Epithelial cell of proximal tubule (primary cell): Measurements from ENCODE around the gene KLB. TPM values are rescaled to one million over a fixed set of nuclear protein-coding genes. Genes with fewer than 3 reads are reported as not detected.
"Not testable (repeated sequence)": the region's sequence is repeated elsewhere in the genome, so short reads cannot be mapped to it uniquely, and the experiment has no call there.

Source experiments
- DNase-seq: peaks from one replicate; pipeline ENCODE4 v3.0.0-alpha.2; 2011; ENCODE audit warnings: low read depth
- H3K4me3 ChIP-seq: 2 replicates; pipeline ENCODE4 v1.5.1; 2011; ENCODE audit warnings: low read depth, mild to moderate bottlenecking, low read length
- total RNA-seq: library from RNA; depleted of rRNA; stranded (reverse); fragments of >200 nt; gene quantifications from 2 replicates; pipeline ENCODE4 v1.2.3, GENCODE V29; 2015
- TF ChIP-seq, protein P1 (sequence below): conservative IDR thresholded peaks from 2 replicates; pipeline ENCODE4 v1.5.1; 2012; ENCODE audit warnings: low read depth, mild to moderate bottlenecking, low read length

The KLB gene
- total RNA-seq, 1 donor from 2014 or later, result not detected

DNA sequence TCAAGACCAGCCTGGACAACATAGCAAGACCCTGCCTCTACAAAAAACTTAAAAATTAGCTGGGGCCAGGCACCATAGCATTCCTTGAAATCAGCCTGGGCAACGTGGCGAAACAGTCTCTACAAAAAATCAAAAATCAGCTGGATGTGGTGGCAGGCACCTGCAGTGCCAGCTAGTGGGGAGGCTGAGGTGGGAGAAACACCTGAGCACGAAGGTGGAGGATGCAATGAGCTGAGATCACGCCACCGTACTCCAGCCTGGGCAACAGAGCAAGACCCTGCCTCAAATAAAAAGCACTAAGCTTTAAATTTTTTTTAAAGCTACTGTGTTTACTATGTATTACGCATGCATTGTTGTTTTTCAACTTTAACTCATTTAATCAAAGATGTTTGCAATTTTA is 48.8 kb downstream of the KLB start:
- no peak for DNase-seq
- no peak overlapping the region for H3K4me3 ChIP-seq
- TF ChIP-seq, protein P1, sequence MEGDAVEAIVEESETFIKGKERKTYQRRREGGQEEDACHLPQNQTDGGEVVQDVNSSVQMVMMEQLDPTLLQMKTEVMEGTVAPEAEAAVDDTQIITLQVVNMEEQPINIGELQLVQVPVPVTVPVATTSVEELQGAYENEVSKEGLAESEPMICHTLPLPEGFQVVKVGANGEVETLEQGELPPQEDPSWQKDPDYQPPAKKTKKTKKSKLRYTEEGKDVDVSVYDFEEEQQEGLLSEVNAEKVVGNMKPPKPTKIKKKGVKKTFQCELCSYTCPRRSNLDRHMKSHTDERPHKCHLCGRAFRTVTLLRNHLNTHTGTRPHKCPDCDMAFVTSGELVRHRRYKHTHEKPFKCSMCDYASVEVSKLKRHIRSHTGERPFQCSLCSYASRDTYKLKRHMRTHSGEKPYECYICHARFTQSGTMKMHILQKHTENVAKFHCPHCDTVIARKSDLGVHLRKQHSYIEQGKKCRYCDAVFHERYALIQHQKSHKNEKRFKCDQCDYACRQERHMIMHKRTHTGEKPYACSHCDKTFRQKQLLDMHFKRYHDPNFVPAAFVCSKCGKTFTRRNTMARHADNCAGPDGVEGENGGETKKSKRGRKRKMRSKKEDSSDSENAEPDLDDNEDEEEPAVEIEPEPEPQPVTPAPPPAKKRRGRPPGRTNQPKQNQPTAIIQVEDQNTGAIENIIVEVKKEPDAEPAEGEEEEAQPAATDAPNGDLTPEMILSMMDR, result no peak

DNA sequence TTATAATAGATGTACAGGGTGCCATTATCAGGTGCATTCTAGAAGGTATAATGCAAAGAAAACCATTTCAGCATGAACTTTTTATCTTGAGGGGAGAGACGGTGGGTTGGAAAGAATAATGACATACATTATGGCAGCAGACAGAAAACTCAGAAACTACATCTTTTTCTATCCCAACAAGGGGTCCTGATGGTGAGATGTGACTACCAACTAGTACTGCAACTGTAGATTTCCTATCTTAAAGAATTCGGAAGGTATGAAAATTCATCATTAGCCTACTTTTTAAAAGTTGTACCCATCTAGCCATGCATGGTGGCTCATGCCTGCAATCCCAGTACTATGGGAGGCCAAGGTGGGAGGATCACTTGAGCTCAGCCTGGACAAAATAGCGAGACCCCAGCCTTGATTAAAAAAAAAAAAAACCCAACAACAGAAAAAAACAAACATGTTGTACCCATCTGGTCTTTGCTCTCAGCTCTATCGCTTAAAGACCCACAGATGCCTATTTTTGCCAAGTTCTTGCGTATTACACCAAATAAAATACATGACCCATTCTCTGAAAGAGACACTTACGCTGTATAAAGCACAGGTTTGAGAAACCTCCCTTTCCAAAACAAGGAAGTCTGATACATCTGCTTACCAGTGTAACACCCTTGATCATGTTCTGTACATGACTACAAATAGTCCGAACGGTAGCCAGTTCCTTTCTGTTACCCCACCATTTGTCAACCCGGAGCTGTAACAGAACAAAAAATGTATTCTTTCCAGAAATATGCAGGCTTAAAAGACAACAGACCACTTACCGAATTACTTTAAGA is 50.4 kb downstream of the KLB start:
- DNase-seq, result no peak
- peak overlapping the region; percentile 100 for H3K4me3 ChIP-seq
- TF ChIP-seq, protein P1, result no peak

DNA sequence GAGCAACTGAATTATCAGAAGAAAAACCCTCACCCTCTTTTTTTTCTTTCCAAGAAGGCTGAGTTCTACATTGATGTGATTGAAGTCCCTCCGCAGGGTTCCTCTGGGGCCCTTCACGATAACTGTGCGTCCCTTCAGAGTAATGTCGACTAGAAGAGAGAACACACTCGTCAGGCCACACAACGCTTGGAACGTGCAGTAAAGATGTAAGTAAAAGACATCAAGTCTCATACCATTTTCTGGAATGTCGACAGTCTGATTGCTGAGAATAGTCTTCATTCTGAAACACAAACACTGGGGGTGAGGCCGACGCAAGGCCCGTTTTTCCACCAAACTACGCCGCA is 51.4 kb downstream of the KLB start:
- DNase-seq, result not testable (repeated sequence)
- H3K4me3 ChIP-seq, result peak overlapping the region; percentile 100

DNA sequence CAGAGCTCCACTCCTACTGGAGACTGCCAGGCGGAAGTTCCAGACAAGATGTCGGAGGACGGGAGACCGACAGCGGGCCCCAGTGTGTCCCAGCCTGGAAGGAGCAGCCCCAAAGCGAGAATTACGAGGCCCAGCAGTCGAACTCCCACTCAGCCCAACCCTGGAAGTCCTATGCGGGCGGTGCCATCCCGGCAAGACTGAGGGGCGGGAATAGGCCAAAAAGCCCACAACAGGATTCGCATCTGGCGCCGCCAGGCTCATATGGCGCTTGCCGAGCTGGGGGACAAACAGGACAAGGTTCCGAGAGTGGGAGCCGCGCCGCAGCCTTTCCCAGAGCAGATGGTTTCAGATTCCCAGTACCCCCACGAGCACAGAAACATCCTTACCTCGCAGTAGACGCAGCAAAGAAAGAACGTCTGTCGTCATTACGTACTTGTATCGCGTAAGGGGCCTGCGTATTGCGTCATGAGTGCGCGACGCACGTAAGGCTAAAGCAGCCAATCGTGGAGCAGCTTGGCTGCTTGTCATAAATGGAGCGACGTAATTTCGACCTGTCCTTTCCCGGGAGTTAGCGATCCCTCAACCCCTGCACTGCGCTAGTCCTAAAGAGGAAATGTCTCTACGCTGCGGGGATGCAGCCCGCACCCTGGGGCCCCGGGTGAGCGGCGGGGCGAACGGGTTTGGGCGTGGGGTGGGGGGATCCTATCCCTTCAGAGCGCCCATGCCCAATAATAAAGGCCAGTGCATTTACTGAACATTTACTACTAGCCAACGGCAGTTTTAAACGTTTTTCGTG is 52.0 kb downstream of the KLB start, which contains the start of the genes LIAS and RPL9:
TSS of gene LIAS (plus strand) at position 552 of the 796 bp plus-strand sequence. CDS start at position 614, 62 bp downstream.
TSS of gene RPL9 (minus strand) at position 418 of the 796 bp plus-strand sequence. CDS start 483 bp downstream, outside the sequence.
- TF ChIP-seq, protein P1, result no peak
- peak within 1 kb of the TSS; percentile 100 for H3K4me3 ChIP-seq
- DNase-seq, result peak; percentile 94

DNA sequence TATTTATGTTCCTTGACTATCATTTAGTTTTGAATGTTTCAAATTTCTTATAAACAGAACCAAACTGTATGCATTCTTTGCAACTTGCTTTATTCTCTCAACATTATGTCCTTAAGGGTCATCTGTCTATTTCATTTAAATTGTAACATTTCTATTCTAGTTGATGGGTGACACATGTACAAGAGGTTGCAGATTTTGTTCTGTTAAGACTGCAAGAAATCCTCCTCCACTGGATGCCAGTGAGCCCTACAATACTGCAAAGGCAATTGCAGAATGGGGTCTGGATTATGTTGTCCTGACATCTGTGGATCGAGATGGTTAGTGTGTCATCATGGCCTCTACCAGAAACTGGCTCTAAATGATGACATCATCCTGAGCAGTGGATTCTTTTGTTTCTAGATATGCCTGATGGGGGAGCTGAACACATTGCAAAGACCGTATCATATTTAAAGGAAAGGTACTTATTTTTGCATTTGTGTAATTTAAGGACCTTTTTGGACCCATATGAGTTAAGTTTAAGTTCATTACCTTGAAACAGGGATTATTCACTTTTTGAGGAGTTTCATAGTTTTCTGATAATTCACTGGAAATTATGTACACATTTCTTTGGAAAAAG is 58.3 kb downstream of the KLB start:
- DNase-seq, result no peak
- no peak overlapping the region for H3K4me3 ChIP-seq
- TF ChIP-seq, protein P1, result no peak

DNA sequence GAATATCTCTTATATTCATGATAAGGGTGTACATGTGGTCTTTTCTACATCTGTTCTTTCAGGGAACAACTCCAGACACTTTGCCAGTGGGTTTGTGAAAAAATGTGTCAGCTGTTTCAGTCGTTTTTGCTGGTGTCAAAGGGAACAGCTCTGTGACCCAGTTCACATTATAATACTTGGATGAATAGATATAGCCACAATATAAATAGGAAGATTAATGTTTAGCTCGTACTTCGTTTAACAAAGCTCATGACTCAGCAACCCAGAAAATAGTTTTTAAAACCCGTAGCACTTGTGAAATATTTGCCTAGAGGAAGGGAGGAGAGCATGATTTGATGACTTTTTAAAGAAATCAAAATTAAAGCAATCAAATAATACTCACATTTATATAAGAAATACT is 60.0 kb downstream of the KLB start:
- H3K4me3 ChIP-seq, result no peak overlapping the region
- peak; percentile 52 for DNase-seq
- TF ChIP-seq, protein P1, result no peak

DNA sequence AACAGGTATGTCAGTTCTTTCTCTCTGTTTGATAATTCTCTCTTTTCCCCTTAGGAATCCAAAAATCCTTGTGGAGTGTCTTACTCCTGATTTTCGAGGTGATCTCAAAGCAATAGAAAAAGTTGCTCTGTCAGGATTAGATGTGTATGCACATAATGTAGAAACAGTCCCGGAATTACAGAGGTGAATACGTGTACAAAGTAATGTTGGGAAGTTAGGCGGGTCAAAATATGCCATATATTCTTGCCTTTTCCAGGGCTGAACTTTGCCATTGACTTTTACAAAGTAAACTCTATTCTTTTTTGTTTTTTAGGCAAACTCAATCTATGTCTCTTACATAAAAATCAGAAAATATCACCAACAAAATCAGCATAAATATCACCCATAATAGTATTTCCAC is 60.7 kb downstream of the KLB start:
- DNase-seq, result no peak
- H3K4me3 ChIP-seq, result no peak overlapping the region
- TF ChIP-seq, protein P1, result no peak
